HG02973 (cell line): Measurements from ENCODE around the gene ZNG1C.
"Not testable (repeated sequence)": the region's sequence is repeated elsewhere in the genome, so short reads cannot be mapped to it uniquely, and the experiment has no call there.

Experiments
- ATAC-seq: cut with Tn5 transposase; IDR thresholded peaks from one replicate; pipeline ENCODE4 v1.9.1; 2021; ENCODE audit warnings: moderate library complexity; ENCODE audit not compliant: unreplicated experiment

ZNG1C gene

DNA sequence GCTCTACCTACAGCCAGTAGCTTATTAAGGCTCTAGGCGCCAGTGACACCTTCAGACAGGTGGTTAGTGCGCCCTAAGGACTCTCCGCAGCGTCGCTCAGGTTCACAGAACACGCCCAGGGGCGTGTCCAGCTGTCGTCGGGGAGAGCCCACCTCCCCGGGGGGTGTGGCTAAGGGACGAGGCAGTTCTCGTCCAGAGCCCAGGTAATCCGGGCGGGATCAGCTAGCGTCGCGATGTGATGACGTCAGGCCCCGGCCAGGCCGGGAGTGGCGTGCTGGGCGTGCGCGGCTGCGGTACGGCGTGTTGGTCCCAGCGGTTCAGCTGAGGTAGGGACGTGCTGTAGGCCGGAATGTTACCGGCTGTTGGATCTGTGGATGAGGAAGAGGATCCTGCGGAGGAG is at the start of gene ZNG1C:
TSS of gene ZNG1C (plus strand) at position 301 of the 400 bp plus-strand sequence. CDS start at position 350, 49 bp downstream.
- ATAC-seq: not testable (repeated sequence)

DNA sequence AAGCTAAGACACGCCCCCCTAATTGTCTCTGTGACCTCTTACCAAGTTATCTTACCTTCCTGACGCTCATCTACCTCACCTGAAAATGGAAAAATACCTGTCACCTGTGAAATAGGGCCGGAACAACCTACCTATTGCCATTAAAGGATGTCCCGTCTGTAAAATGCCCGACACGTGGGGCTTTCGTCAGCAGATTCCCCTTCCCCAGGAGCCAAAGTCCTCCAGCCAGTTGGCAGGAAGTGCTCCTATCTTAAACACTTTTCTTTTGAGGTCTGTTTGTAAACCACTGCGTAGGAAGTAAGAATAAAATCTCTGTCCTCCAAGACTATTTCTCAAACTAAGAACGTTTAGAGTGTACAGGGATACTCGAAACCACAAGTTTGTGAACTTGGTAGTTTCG is 654 bp downstream of the ZNG1C start:
- not testable (repeated sequence) for ATAC-seq

DNA sequence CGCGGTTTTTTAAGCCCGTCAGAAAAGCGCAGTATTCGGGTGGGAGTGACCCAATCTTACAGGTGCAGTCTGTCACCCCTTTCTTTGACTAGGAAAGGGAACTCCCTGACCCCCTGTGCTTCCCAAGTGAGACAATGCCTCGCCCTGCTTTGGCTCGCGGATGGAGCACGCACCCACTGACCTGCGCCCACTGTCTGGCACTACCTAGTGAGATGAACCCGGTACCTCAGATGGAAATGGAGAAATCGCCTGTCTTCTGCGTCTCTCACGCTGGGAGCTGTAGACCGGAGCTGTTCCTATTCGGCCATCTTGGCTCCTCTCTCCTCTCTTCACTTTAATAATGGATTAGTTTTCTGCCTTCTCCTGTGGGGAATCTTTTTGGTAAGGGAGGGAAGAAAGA is 39.3 kb downstream of the ZNG1C start:
- not testable (repeated sequence) for ATAC-seq

DNA sequence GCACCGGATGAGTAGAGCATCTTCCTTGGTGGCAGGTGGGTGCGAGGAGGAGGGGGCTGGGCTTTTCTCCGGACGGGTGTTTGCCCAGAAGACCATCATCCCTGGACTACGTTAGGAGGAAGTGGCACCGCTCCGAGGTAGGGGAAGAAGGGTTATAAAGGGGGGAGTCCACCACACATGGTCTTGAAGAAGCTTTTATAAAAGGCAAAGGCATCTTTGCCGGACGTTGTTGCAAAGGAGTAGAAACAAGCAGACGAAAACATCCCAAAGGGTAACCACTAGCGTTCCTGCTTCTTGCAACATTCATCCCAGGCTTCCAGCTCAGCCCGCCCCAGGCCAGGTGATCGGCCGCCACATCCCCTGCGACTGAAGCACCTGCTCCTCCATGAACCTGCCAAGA is 60.8 kb downstream of the ZNG1C start, which contains the start of gene FOXD4L3:
TSS of gene FOXD4L3 (plus strand) at position 301 of the 400 bp plus-strand sequence. CDS start at position 386, 85 bp downstream.
- not testable (repeated sequence) for ATAC-seq

DNA sequence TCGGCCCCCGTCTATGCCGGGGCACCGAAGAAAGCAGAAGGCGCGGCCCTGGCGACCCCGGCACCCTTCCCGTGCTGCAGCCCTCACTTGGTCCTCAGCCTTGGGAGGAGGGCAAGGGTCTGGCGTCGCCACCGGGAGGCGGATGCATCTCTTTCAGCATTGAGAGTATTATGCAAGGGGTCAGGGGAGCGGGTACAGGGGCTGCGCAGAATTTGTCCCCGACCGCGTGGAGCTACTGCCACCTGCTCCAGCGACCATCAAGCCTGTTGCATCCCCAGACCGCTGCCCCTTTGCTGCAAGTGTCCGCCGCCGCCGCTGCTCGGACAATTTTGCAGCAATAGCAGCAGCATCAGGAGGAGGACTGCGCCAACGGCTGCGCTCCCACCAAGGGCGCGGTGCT is 62.0 kb downstream of the ZNG1C start:
- ATAC-seq: not testable (repeated sequence)

DNA sequence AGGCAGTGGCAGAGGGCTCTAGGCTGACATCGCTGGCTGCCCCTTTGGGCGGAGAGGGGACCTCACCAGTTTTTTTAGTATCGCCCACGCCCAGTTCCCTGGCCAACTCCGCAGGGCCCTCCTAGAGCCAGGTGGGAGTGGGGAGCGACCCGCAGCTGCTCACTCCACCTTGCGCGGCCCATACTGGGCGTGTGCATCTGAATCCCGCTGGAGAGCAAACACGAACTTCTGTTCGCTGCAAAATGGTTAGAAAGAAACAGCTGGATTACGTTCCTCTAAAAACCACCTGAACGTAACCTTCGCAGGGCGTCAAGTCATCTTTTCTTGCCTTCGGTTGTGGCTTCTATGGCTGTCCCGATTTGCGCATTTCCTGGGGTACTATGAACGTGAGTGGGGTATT is 62.4 kb downstream of the ZNG1C start:
- ATAC-seq: not testable (repeated sequence)

DNA sequence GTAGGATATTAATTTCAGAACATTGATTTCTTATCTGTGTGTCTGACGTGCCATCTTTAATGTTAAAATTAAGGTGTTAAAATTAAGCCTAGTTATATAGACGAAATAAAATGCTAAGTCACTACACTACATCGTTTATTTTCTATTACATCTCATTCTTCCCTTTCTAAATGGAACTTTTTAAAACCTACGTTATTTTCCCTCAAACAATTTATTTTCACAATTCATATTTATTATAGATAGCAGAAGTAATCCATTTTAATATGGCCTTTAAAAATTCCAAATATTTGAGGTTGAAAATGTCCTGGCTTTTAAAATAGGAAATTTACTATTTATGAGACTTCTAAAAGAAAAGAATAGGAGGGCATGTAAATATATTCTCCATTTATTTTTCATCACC is 63.0 kb downstream of the ZNG1C start:
- not testable (repeated sequence) for ATAC-seq

DNA sequence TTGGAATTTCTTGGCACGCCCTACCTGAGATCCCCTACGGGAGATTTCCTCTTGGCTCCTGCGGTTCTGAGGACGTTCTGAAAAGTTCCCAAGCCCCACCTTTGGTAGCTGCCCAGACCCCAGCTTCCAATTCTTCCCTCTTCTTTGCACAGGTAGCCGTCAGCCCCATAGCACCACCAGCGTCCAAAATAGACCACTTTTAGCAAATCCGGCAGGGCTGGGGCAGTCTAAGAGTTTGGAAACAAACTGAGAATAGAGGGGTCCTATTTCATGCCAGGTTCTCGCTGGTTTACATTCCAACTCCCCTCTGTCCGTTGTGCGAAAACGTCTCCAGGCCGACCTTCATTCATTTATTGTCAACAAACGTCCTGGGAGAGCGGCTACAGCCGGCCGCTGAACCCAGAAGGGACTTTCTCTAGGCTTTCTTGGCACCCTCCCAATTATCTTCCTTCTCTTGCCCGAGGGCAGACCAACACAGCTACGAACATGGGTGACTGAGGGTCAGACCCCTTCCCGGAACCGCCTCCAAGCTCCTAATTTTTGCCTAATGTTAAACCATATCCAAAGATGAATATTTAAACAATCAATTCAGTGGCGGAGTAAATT is 64.0 kb downstream of the ZNG1C start:
- ATAC-seq: not testable (repeated sequence)

DNA sequence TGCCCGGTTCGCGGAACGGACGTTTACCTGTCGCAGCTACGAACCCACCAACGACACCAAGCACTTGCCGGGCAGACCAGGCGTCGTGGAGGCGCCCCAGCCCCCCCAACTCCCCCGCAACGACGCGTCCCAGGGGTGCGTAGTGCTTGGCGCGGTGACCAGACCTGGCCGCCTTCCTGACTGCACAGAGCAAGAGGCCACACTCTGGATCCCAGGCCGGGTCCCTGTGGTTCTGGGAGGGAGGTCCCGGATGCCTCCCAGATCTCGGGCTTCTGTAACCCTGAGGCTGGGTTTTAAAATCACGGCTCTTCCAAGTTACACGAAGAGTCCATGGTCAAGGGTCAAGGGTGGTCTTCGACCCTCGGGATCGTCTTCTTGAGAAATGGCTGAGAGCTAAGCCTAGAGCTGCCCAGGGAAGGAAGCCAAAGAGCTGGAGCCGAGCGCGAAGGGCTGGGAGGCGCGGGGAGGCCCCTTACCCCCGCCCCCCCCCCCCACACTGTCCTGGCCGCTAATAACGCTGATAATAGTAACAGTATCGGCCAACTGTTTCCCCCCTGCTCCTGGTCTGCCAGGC is 64.7 kb downstream of the ZNG1C start:
- not testable (repeated sequence) for ATAC-seq

DNA sequence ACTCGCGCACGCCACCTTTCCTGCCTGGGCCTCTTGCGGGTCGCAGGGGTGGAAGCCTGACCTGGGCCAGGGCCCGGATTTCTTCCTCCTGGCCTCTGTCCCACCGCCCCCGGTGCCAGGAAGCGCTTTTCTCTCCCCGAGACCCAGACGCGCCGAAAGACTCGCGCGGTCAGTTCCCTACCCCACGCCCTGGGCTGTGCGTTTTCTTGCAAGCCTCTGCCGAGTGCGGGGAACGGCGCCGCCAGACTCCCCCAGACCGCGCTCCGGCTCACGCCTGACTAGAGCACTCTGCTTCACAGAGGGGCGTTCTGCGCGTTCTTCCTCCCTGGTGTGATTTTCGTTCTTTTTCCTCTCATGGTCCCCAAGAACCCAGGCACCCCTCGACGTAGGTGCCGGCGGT is 65.3 kb downstream of the ZNG1C start:
- ATAC-seq: not testable (repeated sequence)

DNA sequence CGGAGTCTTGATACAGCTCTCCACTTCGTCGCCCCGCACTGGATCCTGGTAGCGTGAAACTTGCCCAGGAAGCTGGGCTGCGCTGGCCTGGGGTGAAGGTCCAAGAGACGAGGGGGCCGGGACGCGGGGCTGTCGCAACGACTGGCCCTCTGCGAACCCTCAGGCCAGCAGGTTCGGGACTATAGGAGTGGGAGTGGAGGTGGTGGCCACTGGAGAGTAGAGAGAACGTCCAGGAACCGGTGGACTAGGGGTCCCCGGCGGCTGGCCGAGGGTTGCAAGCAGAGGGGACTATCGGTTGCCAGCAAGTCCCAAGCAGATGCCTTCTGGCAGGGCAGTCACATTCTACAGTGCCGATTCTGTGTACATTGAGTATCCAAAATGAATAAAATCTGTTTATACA is 65.9 kb downstream of the ZNG1C start:
- ATAC-seq: not testable (repeated sequence)

DNA sequence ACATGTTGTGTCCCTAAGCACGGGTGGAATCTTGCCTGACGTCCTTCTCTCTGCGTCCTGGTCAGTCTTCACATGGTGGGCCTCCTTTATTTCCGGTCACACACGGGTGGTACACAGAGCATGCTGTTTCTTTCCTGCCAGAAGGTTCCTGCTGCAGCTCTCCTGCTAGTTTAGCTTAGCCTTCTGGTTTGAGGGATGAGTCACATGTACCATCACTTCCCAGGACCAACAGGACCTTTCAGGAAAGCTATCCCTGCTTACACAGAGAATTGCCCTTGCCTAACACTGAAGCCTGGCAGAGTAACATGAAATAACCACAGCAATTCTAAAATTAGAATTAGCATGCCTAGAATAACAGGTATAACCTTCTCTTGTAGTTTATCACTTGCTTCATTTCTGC is 69.4 kb downstream of the ZNG1C start:
- ATAC-seq: not testable (repeated sequence)

DNA sequence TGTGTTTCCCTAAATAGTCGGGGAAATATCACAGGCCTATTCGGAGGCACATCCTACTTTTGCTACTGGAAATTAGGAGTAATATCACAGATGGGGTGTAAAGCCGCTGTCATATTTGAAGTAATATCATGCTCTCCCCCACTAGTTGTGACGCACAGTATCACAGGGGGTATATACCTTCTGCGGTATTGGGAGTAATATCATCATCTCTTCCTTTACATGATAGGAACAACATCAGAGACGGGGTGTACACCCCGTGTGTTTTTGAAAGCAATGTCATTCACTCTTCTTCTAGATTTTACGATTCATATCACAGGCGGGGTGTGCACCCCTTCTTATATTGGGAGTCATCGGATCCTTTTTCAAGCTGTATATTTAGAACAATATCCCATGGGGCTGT is 76.4 kb downstream of the ZNG1C start:
- ATAC-seq: not testable (repeated sequence)

DNA sequence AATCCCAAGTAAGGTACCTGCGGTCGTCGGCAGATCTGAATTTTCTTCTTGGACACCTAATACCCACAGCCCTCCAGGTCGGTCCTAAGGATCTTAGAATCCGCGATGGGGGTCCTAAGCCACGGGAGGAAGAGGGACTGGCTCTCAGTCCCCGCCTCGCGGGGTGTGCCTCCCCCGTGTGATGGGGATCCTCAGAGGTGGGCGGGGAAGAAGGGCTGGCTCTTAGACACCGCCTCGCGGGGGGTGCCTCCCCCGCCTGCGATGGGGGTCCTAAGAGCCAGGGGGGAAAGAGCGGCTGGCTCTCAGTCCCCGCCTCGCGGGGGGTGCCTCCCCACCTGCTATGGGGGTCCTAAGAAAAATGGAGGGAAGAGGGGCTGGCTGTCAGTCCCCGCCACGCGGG is 82.0 kb downstream of the ZNG1C start:
- ATAC-seq: not testable (repeated sequence)

DNA sequence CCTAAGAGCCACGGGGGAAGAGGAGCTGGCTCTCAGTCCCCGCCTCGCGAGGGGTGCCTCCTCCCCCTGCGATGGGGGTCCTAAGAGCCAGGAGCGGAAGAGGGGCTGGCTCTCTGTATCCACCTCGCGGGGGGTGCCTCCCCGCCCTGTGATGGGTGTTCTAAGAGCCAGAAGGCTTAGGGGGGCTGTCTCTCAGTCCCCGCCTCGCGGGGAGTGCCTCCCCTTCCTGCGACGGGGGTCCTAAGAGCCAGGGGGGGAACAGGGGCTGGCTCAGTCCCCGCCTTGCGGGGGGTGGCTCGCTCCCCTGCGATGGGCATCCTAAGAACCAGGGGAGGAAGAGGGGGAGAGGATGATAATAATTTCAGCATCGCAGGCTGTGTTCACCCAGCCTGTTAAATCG is 82.7 kb downstream of the ZNG1C start:
- not testable (repeated sequence) for ATAC-seq

DNA sequence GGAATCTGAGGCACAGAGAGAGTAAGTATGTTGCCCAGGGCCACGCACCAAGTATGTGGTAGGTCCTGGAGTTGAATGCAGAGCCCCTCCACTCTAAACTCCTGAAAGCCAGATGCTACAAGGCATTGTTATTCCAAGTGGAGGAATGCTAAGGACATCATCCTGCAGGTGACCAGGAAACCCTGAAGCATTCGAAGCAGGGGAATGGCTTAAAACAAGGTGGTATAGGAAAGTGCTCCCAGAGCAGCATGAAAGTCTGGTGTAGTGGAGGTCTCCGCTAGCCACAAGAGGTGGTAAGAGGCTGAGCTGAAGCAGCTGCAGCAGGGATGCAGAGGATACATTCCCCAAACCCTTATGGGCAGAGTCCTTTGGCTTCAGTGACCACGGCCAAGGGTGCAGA is 87.3 kb downstream of the ZNG1C start:
- not testable (repeated sequence) for ATAC-seq

DNA sequence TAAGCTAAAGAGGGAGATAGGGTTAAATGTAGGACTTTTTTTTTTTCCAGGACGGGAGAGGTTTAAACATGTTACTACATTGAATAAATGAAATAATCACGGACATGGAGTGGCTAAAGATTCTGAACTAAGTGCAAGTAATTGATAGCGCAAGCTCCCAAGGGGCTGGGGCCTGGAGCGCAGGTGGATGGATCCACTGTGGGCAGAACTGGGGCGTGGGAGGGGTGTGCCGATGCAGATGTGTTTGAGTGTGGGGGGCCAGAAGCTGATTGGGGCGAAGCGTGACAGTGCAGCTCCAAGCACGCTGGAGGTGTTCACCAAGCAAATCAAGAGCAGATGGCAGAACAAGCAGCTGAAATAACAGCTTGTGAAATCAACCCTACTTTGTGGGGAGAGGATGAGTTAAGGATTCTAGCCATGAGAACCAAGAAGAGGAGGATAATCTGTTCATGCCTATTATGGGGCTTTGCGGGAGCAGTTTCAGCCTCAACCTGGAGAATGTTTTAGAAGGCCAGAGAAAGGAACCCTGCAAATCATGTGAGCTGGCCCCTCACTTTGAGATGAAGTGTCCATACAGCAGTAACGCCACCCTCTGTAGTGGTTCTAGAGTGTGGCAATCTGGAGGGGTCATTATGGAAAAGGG is 88.9 kb downstream of the ZNG1C start:
- not testable (repeated sequence) for ATAC-seq

DNA sequence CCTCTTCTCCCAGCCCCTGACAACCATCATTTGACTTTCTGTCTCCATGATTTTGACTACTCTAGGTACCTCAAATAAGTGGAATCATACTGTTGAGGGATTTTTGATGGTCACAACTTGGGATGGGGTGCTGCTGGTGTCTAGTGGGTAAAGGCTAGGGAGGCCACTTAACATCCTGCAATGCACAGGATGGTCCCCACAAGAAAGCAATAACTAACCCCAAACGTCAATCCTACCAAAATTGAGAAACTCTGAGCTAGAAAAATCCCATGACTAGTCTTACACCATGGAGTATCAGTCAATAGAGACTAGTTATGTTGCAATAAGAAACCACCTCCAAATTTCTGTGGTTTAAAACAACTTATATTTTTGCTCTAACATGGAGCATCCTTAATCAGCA is 90.3 kb downstream of the ZNG1C start:
- not testable (repeated sequence) for ATAC-seq

DNA sequence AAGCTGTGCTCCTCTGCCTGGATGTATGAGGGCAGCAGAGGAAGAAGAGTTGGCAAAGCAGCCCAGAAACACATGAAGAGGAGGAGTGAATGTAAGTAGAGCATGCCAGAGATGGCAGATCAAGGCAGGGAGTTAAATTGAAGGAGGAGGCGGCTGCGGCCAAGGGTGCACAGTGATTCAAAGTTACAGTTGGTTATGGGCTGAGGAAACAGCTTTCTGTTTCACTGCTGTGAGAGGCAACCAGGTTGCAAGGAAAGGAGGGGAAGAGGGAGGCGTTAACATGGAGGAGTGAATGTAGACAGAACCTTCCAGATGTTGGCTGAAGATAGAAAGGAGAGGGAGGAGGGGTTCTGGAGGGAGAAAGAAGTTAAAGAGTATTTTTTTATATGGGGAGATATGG is 94.2 kb downstream of the ZNG1C start:
- not testable (repeated sequence) for ATAC-seq

DNA sequence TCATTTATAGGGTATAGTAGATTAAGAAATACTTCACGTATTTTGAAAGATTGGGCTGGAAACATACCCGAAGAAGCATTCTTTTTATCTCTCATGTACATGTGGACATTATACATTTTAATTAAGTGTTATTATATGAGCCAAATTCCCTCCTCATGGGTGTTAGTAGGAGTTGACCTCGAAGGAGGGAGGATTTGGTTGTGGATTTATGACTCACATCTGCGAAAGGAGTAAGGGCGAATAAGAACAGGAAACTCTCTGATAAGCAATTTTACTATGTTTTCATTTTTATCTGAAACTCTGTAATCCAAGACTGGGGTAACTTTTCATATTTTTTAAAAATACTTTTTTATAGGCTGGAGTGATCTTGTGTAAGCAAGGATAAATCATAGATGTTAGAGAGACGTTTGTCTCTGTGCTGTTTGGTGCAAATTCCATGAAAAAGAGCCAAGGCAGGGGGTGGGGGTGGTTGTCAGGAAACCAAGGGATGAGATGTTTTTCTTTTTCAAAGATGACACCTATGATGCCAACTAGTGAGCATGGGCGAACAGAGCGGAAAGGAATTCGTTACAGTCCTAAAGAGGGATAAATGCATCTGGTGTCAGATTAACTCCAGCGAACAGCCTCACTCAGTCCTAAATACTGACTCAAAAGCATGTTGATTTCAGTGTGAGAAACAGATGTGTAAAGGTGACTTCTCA is 95.0 kb downstream of the ZNG1C start:
- ATAC-seq: not testable (repeated sequence)

DNA sequence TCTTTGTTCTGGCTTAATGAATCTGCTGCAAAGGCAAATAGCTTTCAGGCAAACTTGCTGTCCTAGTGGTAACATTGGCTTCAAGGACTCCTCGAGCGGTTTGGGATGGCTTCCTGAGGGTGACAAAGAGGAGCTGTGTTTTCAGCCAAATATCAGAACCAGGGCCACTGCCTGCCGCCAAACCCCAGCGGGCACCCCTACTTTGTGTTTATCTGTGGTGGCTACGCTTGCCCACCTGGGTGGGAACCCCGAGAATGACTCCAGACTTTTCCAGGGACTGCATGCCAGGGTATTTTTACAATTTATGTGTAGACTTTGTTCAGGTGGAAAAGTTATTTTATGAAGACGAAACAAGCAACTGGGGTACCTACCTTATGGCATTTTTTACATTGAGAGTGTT is 96.2 kb downstream of the ZNG1C start:
- not testable (repeated sequence) for ATAC-seq
